Naive B cell (primary cell): ENCODE results near the gene GNAI3. TPM values are rescaled to one million over a fixed set of nuclear protein-coding genes. Genes with fewer than 3 reads are reported as not detected.

Source experiments
- ATAC-seq, 2 donors: fragments of 150-1000 bp; cut with Tn5 transposase; 2 replicates each; pipeline ENCODE4 v1.10.0; 2021; ENCODE audit warnings: low read depth in 2 of 2, mild to moderate bottlenecking in 2 of 2, moderate library complexity in 2 of 2
- DNase-seq: peaks from one replicate; pipeline ENCODE4 v3.0.0; 2022
- H3K27ac Mint-ChIP-seq, 6 donors: one replicate each; pipeline ENCODE4 v1.8.0; 2020 to 2022; ENCODE audit warnings: mild to moderate bottlenecking in 6 of 6, mixed read lengths in 6 of 6, moderate library complexity in 5 of 6, inconsistent platforms in 2 of 6
- H3K27me3 Mint-ChIP-seq, 3 donors: one replicate each; pipeline ENCODE4 v1.8.0; 2021 to 2022; ENCODE audit warnings: mixed read lengths in 3 of 3, mild to moderate bottlenecking in 1 of 3
- H3K36me3 Mint-ChIP-seq, 2 donors: one replicate each; pipeline ENCODE4 v1.8.0; 2020 to 2022; ENCODE audit warnings: mixed read lengths in 2 of 2, inconsistent platforms in 1 of 2, mild to moderate bottlenecking in 1 of 2
- H3K4me1 Mint-ChIP-seq, 3 donors: one replicate each; pipeline ENCODE4 v1.8.0; 2020 to 2022; ENCODE audit warnings: mixed read lengths in 3 of 3, inconsistent platforms in 1 of 3, mild to moderate bottlenecking in 1 of 3, moderate library complexity in 1 of 3
- H3K4me3 Mint-ChIP-seq, 8 donors: one replicate each; pipeline ENCODE4 v1.8.0; 2020 to 2022; ENCODE audit warnings: mild to moderate bottlenecking in 8 of 8, mixed read lengths in 8 of 8, moderate library complexity in 8 of 8, inconsistent platforms in 2 of 8
- H3K9me3 Mint-ChIP-seq, 7 donors: one replicate each; pipeline ENCODE4 v1.8.0; 2020 to 2022; ENCODE audit warnings: mixed read lengths in 7 of 7, mild to moderate bottlenecking in 5 of 7, inconsistent platforms in 2 of 7, moderate library complexity in 1 of 7
- polyA plus RNA-seq, 6 donors: library from polyadenylated mRNA; unstranded; fragments of 300-500 nt; fragmentation: Illumina TruSeq; gene quantifications; one replicate each; pipeline ENCODE4 v1.2.3, GENCODE V29; 2021; ENCODE audit warnings: low read depth in 6 of 6

Gene GNAI3
- polyA plus RNA-seq, 6 donors from 2014 or later: 7.6 to 13.9 (median 8.9) TPM

DNA sequence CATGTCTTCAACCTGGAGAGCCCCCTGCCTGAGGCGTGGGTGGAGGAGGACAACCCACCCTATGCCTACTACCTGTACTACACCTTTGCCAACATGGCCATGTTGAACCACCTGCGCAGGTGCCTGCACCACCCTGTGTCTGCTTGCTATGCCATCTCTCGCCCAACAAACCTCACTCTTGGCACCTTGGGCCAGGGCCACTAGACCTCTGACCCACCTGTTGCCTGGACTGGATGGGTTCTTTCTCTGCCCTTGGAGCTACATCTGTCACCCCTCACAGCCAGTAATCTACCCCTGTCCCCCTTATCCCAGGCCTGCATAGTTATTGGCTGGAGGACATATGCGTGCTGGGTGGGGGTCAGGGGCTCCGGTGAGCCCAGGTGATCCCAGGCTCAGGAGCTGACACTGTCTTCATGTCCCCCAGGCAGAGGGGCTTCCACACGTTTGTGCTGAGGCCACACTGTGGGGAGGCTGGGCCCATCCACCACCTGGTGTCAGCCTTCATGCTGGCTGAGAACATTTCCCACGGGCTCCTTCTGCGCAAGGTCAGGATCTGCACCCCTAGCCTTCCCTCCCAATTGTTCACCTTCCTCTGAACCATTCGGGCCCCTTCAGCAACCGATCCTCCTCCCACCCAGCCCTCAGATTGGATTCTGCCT lies 81.1 kb downstream of the GNAI3 start:
- no peak for DNase-seq
- H3K27me3 Mint-ChIP-seq: no peaks in the 10 kb centered on the region
- H3K27ac Mint-ChIP-seq: peak overlapping the region in 1 of 6 donors; percentile 49
- peaks cover 4 to 31% of the 10 kb centered on the region in 2 donors for H3K36me3 Mint-ChIP-seq
- H3K9me3 Mint-ChIP-seq: no peaks in the 10 kb centered on the region
- no peak overlapping the region for H3K4me3 Mint-ChIP-seq
- no peak for ATAC-seq
- H3K4me1 Mint-ChIP-seq: peaks cover 8 to 20% (median 20%) of the 10 kb centered on the region in 3 donors

GRCh38 chr1:109630081-109630897 lies 81.9 kb downstream of the GNAI3 start:
- H3K27ac Mint-ChIP-seq: no peak overlapping the region
- ATAC-seq (peak; percentile 21 to 25), DNase-seq (peak; percentile 16)
- H3K4me3 Mint-ChIP-seq: no peak overlapping the region
- no peaks in the 10 kb centered on the region for H3K9me3 Mint-ChIP-seq
- H3K4me1 Mint-ChIP-seq: peaks cover 4 to 15% (median 12%) of the 10 kb centered on the region in 3 donors
- peaks cover 4 to 31% of the 10 kb centered on the region in 2 donors for H3K36me3 Mint-ChIP-seq
- no peaks in the 10 kb centered on the region for H3K27me3 Mint-ChIP-seq

- ATAC-seq: no peak
- H3K36me3 Mint-ChIP-seq: peaks cover 4 to 29% of the 10 kb centered on the region in 2 donors
Measured at GRCh38 chr1:109630898-109631512, 82.6 kb downstream of the GNAI3 start.

DNA sequence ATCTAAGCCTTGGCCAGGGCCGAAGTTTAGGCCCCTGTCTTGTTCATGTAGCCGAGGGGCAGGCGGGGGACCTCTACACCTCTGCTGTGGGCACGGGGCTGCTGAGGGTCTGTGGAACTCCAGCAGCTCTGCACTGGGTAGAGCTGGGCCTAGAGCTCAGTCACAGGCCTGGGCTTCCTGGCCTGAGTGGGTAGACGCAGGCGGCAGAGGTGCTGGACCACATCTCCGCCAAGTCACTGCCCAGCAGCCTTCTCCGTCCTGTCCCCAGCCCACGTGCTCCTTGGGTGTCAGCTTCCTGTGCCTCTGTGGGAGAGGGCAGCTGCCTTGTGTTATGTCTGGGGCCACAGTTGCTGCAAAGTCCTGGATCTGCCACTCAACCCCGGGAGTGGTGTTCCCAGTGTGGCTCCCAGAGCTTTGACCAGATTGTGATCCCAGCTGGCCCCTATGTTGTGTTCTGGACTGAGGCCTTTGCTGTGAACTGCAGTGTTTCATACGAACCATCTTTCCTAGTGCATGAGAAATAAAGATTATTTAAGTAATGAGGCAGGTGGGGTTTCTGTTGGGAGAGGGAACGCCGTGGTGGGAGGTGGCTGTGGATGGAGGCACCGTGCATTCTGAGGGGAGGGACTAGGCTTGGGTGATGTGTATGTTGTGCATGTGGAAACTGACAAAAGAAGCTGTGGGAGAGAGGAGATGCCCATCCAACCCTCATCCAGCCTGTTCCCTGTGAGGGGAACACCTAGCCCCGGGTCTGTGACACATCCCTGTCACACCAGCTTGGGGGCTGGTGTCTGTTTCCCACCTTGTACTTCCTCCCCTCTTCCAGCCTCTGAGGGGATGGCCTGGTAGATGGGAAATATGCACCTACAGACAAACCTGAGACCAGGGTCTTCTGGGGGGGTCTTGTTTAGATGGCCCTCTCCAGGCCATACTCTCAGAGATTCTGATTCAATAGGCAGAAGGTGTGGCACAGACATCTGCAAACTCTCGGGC lies 83.4 kb downstream of the GNAI3 start:
- Mint-ChIP-seq H3K4me3 (no peak overlapping the region), H3K27ac (no peak overlapping the region), H3K27me3 (no peaks in the 10 kb centered on the region), H3K36me3 (peaks cover 4 to 24% of the 10 kb centered on the region in 2 donors), H3K4me1 (peaks cover 0 to 9% (median 2%) of the 10 kb centered on the region in 3 donors), H3K9me3 (no peaks in the 10 kb centered on the region)
- DNase-seq: no peak
- no peak for ATAC-seq

More at GRCh38 chr1:109630898-109631512, 82.6 kb downstream of the GNAI3 start:
- no peak overlapping the region for H3K4me3 Mint-ChIP-seq
- H3K27ac Mint-ChIP-seq: no peak overlapping the region
- no peak for DNase-seq
- H3K4me1 Mint-ChIP-seq: peaks cover 2 to 12% (median 5%) of the 10 kb centered on the region in 3 donors
- no peaks in the 10 kb centered on the region for H3K27me3 Mint-ChIP-seq
- H3K9me3 Mint-ChIP-seq: no peaks in the 10 kb centered on the region

- Mint-ChIP-seq H3K36me3 (peaks cover 4 to 17% of the 10 kb centered on the region in 2 donors), H3K4me3 (no peak overlapping the region), H3K4me1 (peaks cover 0 to 4% (median 2%) of the 10 kb centered on the region in 3 donors), H3K27me3 (peaks cover 0 to 5% (median 0%) of the 10 kb centered on the region in 3 donors), H3K27ac (peak overlapping the region in 1 of 6 donors; percentile 56), H3K9me3 (no peaks in the 10 kb centered on the region)
- DNase-seq (no peak), ATAC-seq (no peak)
Measured at GRCh38 chr1:109632671-109633346, 84.4 kb downstream of the GNAI3 start.

DNA sequence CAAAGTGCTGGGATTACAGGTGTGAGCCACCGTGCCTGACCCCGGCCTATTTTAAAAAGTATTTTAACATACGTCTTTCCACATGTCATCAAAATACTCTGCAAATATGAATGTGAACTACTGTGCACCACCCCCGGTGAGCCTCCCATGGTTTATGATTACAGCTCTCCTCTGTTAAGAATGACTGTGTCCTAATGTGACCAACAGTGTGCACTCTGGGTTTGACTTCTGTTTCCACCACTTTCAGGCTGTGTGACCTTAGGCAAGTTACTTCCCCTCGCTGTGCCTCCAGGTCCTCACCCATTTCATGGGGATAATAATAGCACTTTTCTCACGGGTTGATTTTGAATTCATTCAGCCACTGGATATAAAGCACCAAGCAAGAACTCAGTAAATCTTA lies 85.9 kb downstream of the GNAI3 start:
- Mint-ChIP-seq H3K36me3 (peaks cover 4 to 9% of the 10 kb centered on the region in 2 donors), H3K27me3 (peaks cover 0 to 13% (median 0%) of the 10 kb centered on the region in 3 donors), H3K27ac (peak overlapping the region in 1 of 6 donors; percentile 38), H3K9me3 (no peaks in the 10 kb centered on the region), H3K4me1 (peaks cover 0 to 4% (median 2%) of the 10 kb centered on the region in 3 donors), H3K4me3 (no peak overlapping the region)
- DNase-seq: no peak
- ATAC-seq: no peak

- peaks cover 0 to 13% (median 2%) of the 10 kb centered on the region in 3 donors for H3K27me3 Mint-ChIP-seq
- peaks cover 2 to 5% (median 4%) of the 10 kb centered on the region in 3 donors for H3K4me1 Mint-ChIP-seq
- peaks cover 1 to 4% of the 10 kb centered on the region in 2 donors for H3K36me3 Mint-ChIP-seq
- ATAC-seq (no peak), DNase-seq (no peak)
- H3K4me3 Mint-ChIP-seq: no peak overlapping the region
- peak overlapping the region in 3 of 6 donors; percentile 49 to 73 (median 54) for H3K27ac Mint-ChIP-seq
- no peaks in the 10 kb centered on the region for H3K9me3 Mint-ChIP-seq
Measured at GRCh38 chr1:109634771-109635750, 86.6 kb downstream of the GNAI3 start.

GRCh38 chr1:109635862-109636200 lies 87.4 kb downstream of the GNAI3 start:
- no peaks in the 10 kb centered on the region for H3K9me3 Mint-ChIP-seq
- ATAC-seq (no peak), DNase-seq (no peak)
- peaks cover 0 to 4% of the 10 kb centered on the region in 2 donors for H3K36me3 Mint-ChIP-seq
- no peak overlapping the region for H3K4me3 Mint-ChIP-seq
- no peak overlapping the region for H3K27ac Mint-ChIP-seq
- peaks cover 7 to 8% (median 7%) of the 10 kb centered on the region in 3 donors for H3K4me1 Mint-ChIP-seq
- peaks cover 0 to 13% (median 5%) of the 10 kb centered on the region in 3 donors for H3K27me3 Mint-ChIP-seq

GRCh38 chr1:109636201-109636952 lies 88.0 kb downstream of the GNAI3 start:
- ATAC-seq: no peak
- Mint-ChIP-seq H3K36me3 (no peaks in the 10 kb centered on the region), H3K27me3 (peaks cover 0 to 13% (median 5%) of the 10 kb centered on the region in 3 donors), H3K4me3 (no peak overlapping the region), H3K27ac (no peak overlapping the region), H3K9me3 (no peaks in the 10 kb centered on the region), H3K4me1 (peaks cover 7 to 8% (median 7%) of the 10 kb centered on the region in 3 donors)
- no peak for DNase-seq

- no peak for ATAC-seq
- Mint-ChIP-seq H3K4me3 (no peak overlapping the region), H3K27ac (no peak overlapping the region), H3K9me3 (no peaks in the 10 kb centered on the region), H3K4me1 (peaks cover 7 to 8% (median 8%) of the 10 kb centered on the region in 3 donors), H3K27me3 (peaks cover 0 to 13% (median 5%) of the 10 kb centered on the region in 3 donors), H3K36me3 (no peaks in the 10 kb centered on the region)
- DNase-seq: no peak
Measured at GRCh38 chr1:109637446-109637845, 89.0 kb downstream of the GNAI3 start.
